Measurements from ENCODE around the gene FBXW5.

DNA sequence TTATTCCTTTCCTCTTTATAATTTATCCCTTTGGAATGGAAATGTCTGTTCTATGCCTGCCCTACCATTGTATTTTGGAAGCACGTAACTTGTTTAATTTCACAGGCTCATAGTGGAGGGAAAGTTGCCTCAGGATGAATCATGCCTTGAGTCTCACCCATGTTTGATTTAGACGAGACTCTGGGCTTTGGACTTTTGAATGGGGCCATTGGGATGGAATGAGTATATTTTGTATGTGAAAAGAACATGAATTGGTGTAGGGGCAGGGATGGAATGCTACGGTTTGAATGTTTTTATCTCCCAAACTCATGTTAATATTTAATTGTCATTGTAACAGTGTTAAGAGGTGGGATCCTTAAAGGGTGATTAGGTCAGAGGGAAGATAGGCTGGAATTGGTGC, 10.3 kb downstream of the FBXW5 start:
- TF ChIP-seq TCF7 (CRISPR knock-in tag; IDR thresholded peaks at IDR 0.05; ENCODE audit: low read depth) (no peak), CTCF (IDR thresholded peaks at IDR 0.05) (no peak), ZNF121 (CRISPR knock-in tag; IDR thresholded peaks at IDR 0.05) (no peak), MLX (CRISPR knock-in tag; IDR thresholded peaks at IDR 0.05) (no peak), PREB (CRISPR knock-in tag; IDR thresholded peaks at IDR 0.05; ENCODE audit: borderline replicate concordance) (no peak), AFF4 (CRISPR knock-in tag; IDR thresholded peaks at IDR 0.05; ENCODE audit: borderline replicate concordance) (no peak), NR3C1 (CRISPR knock-in tag; conservative IDR thresholded peaks at IDR 0.05; ENCODE audit: low read depth) (no peak), JUN (CRISPR knock-in tag; IDR thresholded peaks at IDR 0.05) (no peak)
- TF ChIP-seq, protein P1, sequence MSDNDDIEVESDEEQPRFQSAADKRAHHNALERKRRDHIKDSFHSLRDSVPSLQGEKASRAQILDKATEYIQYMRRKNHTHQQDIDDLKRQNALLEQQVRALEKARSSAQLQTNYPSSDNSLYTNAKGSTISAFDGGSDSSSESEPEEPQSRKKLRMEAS (CRISPR knock-in tag; IDR thresholded peaks at IDR 0.05), result no peak
- TF ChIP-seq, protein P2, sequence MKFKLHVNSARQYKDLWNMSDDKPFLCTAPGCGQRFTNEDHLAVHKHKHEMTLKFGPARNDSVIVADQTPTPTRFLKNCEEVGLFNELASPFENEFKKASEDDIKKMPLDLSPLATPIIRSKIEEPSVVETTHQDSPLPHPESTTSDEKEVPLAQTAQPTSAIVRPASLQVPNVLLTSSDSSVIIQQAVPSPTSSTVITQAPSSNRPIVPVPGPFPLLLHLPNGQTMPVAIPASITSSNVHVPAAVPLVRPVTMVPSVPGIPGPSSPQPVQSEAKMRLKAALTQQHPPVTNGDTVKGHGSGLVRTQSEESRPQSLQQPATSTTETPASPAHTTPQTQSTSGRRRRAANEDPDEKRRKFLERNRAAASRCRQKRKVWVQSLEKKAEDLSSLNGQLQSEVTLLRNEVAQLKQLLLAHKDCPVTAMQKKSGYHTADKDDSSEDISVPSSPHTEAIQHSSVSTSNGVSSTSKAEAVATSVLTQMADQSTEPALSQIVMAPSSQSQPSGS (CRISPR knock-in tag; IDR thresholded peaks at IDR 0.05; ENCODE audit: borderline replicate concordance, low read depth), result no peak

Data from WTC11 (cell line).